ENCODE data around the gene TUBGCP5. TPM values are rescaled to one million over a fixed set of nuclear protein-coding genes. Genes with fewer than 3 reads are reported as not detected.

TUBGCP5 gene
- total RNA-seq, 1 experiment from 2014 or later = 31.8 TPM

GRCh38 chr15:23069496-23070166 lies 30.3 kb upstream of the TUBGCP5 start:
- Histone ChIP-seq H3K9me3 (ENCODE audit: low read depth, low read length, poor library complexity, severe bottlenecking) (no peaks in the 10 kb centered on the region), H3K36me3 (ENCODE audit: insufficient read depth, low read length, poor library complexity, severe bottlenecking) (no peaks in the 10 kb centered on the region), H3K4me3 (ENCODE audit: low read depth, low read length, poor library complexity, severe bottlenecking) (no peak overlapping the region), H3K27me3 (replicated peaks; ENCODE audit: insufficient read depth, low read depth, low read length, poor library complexity) (peaks cover 6% of the 10 kb centered on the region), H3K27ac (ENCODE audit: low read depth, low read length, poor library complexity, severe bottlenecking) (no peak overlapping the region), H3K4me1 (ENCODE audit: insufficient read depth, low read length, poor library complexity, severe bottlenecking) (peaks cover 8% of the 10 kb centered on the region)
- DNase-seq (ENCODE audit: low spot score) = no peak
- TF ChIP-seq EZH2 (IDR thresholded peaks at IDR 0.05; ENCODE audit: borderline replicate concordance, low read depth, low read length, poor library complexity, severe bottlenecking) = no peak
- TF ChIP-seq, protein P1, sequence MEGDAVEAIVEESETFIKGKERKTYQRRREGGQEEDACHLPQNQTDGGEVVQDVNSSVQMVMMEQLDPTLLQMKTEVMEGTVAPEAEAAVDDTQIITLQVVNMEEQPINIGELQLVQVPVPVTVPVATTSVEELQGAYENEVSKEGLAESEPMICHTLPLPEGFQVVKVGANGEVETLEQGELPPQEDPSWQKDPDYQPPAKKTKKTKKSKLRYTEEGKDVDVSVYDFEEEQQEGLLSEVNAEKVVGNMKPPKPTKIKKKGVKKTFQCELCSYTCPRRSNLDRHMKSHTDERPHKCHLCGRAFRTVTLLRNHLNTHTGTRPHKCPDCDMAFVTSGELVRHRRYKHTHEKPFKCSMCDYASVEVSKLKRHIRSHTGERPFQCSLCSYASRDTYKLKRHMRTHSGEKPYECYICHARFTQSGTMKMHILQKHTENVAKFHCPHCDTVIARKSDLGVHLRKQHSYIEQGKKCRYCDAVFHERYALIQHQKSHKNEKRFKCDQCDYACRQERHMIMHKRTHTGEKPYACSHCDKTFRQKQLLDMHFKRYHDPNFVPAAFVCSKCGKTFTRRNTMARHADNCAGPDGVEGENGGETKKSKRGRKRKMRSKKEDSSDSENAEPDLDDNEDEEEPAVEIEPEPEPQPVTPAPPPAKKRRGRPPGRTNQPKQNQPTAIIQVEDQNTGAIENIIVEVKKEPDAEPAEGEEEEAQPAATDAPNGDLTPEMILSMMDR (conservative IDR thresholded peaks at IDR 0.05; ENCODE audit: low read depth, low read length) = no peak
- intact Hi-C loops (cut with micrococcal nuclease; ENCODE audit: unreplicated experiment) = no loop called here
- BruUV-seq (replicated peaks) = no TSS peak
- ChIA-PET CTCF (no interaction called here), POLR2A (ENCODE audit: low non-redundant PET) (no interaction called here)

DNA sequence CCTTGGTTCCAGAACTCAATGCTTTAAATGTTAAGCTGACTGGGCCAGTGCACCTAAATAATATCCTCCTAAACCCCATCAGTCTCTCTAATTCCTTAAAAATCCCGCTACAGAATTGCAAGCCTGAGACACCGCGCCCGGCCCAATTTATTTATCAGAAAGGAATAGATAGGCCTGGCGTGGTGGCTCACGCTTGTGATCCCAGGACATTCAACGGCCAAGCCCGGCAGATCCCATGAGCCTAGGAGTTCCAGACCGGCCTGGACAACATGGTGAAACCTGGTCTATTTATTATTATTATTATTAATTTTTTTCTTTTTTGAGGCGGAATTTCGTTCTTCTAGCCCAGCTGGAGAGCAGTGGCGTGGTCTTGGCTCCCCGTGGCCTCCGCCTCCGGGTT lies 28.0 kb upstream of the TUBGCP5 start:
- no peak for DNase-seq (ENCODE audit: low spot score)
- BruUV-seq (replicated peaks) = no TSS peak
- CTCF ChIA-PET = no interaction called here
- H3K27me3 ChIP-seq (replicated peaks; ENCODE audit: insufficient read depth, low read depth, low read length, poor library complexity) = no peaks in the 10 kb centered on the region
- H3K9me3 ChIP-seq (ENCODE audit: low read depth, low read length, poor library complexity, severe bottlenecking) = no peaks in the 10 kb centered on the region
- POLR2A ChIA-PET (ENCODE audit: low non-redundant PET) = no interaction called here
- intact Hi-C loops (cut with micrococcal nuclease; ENCODE audit: unreplicated experiment) = no loop called here
- no peak overlapping the region for H3K4me3 ChIP-seq (ENCODE audit: low read depth, low read length, poor library complexity, severe bottlenecking)
- no peak overlapping the region for H3K27ac ChIP-seq (ENCODE audit: low read depth, low read length, poor library complexity, severe bottlenecking)
- no peaks in the 10 kb centered on the region for H3K4me1 ChIP-seq (ENCODE audit: insufficient read depth, low read length, poor library complexity, severe bottlenecking)
- H3K36me3 ChIP-seq (ENCODE audit: insufficient read depth, low read length, poor library complexity, severe bottlenecking) = no peaks in the 10 kb centered on the region
- TF ChIP-seq, protein P1 (conservative IDR thresholded peaks at IDR 0.05; ENCODE audit: low read depth, low read length) = no peak
- TF ChIP-seq EZH2 (IDR thresholded peaks at IDR 0.05; ENCODE audit: borderline replicate concordance, low read depth, low read length, poor library complexity, severe bottlenecking) = no peak

- DNase-seq (ENCODE audit: low spot score) = no peak
- H3K4me1 ChIP-seq (ENCODE audit: insufficient read depth, low read length, poor library complexity, severe bottlenecking) = no peaks in the 10 kb centered on the region
- intact Hi-C loops (cut with micrococcal nuclease; ENCODE audit: unreplicated experiment) = no loop called here
- no peaks in the 10 kb centered on the region for H3K9me3 ChIP-seq (ENCODE audit: low read depth, low read length, poor library complexity, severe bottlenecking)
- H3K27me3 ChIP-seq (replicated peaks; ENCODE audit: insufficient read depth, low read depth, low read length, poor library complexity) = no peaks in the 10 kb centered on the region
- no TSS peak for BruUV-seq (replicated peaks)
- no peak overlapping the region for H3K4me3 ChIP-seq (ENCODE audit: low read depth, low read length, poor library complexity, severe bottlenecking)
- CTCF ChIA-PET = no interaction called here
- H3K27ac ChIP-seq (ENCODE audit: low read depth, low read length, poor library complexity, severe bottlenecking) = no peak overlapping the region
- TF ChIP-seq EZH2 (IDR thresholded peaks at IDR 0.05; ENCODE audit: borderline replicate concordance, low read depth, low read length, poor library complexity, severe bottlenecking) = no peak
- TF ChIP-seq, protein P1 (conservative IDR thresholded peaks at IDR 0.05; ENCODE audit: low read depth, low read length) = no peak
- H3K36me3 ChIP-seq (ENCODE audit: insufficient read depth, low read length, poor library complexity, severe bottlenecking) = no peaks in the 10 kb centered on the region
- POLR2A ChIA-PET (ENCODE audit: low non-redundant PET) = no interaction called here
Measured at GRCh38 chr15:23065836-23066235, 26.5 kb upstream of the TUBGCP5 start.
